Measurements from ENCODE around the gene HNMT. TPM values are rescaled to one million over a fixed set of nuclear protein-coding genes. Genes with fewer than 3 reads are reported as not detected.
"Not testable (repeated sequence)": the region's sequence is repeated elsewhere in the genome, so short reads cannot be mapped to it uniquely, and the experiment has no call there.

The HNMT gene
- not detected in 2 replicates for total RNA-seq (2014; rRNA removed; shearing (Covaris generic); ENCODE audit: low replicate concordance)

DNA sequence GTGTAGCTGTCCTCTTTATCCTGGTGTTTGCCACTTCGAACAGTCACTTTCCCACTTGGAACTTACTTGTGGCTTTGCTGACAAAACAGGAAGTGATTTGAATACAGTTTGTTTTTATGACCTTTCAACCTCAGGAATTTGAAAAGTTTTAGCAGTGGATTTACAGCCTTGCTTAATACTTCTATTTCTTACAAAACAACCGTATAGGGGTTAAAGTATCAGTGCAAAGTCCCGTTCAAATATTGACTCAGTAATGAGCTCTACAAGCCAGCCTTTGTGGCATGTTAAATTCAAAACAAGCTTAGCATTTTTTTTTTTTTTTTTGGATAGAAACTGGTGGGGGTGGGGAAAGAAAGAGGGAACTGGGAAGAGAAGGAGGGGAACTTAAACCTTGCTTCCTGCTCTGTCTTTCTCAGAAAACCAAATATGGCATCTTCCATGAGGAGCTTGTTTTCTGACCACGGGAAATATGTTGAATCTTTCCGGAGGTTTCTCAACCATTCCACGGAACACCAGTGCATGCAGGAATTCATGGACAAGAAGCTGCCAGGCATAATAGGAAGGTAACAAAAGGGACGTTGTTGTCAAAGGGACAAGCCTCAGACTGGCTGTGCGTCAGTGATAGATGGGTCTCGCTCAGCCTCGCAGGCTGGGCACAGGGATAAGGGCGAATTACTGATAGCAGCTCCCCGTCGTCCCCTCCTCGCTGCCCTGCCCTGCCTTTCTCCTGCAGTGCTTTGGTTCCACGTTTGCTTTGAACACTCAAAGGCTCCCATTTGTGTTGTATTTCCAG is at the start of gene HNMT:
Gene HNMT, plus strand, starts transcription at position 408 of the 793 bp plus-strand sequence. Its CDS starts 19 bp downstream, at position 427.
- H3K27me3 ChIP-seq = no peaks in the 10 kb centered on the region
- DNase-seq = no peak
- H3K4me3 ChIP-seq = no peak within 1 kb of the TSS
- no peaks in the 10 kb centered on the region for H3K36me3 ChIP-seq
- H3K9me3 ChIP-seq = no peaks in the 10 kb centered on the region; the same call in 1 of the 2 replicates

- Histone ChIP-seq H3K4me3 (no peak overlapping the region), H3K27me3 (no peaks in the 10 kb centered on the region), H3K36me3 (no peaks in the 10 kb centered on the region), H3K9me3 (no peaks in the 10 kb centered on the region)
- DNase-seq = no peak
Observed at GRCh38 chr2:137921105-137921880, 43.0 kb upstream of the HNMT start.

DNA sequence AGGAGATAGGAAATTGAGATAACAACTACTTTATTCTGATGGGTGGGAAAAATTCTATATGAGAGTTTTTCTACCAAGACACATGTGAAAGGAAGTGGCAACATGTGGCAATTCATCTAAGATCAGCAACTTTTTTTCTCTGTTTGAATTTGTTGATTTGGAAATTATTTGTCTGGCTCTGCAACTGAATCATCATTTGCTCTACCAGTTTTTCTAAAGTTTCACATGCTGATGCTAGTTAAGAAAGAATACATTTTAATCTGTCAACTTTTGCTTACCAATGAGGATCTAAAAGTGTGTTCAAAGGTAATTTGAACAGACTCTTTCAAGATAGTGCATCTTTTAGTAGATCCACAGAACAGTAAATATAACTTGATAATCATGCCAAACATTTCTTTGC is 42.1 kb upstream of the HNMT start:
- H3K9me3 ChIP-seq, H3K27me3 ChIP-seq, H3K4me3 ChIP-seq, H3K36me3 ChIP-seq, DNase-seq: not testable (repeated sequence)

DNA sequence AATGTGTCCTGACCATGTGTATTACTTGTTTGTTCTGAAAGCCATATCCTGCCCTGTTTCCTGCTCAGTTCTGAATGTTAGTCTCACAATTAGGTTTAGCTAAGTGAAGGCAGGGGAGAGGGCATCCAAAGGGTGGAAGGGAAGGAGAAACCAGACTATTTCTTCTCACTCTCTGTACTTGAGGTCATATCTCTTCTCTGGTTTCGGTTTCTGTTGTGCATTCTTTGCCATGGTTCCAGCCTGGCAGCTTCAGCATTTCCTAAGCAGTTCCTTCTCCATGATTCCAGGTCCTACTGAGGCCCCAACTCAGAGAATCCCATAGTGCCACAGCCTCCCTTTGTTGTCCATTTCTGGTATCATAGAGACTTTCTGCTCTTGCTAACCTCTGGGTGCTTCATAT is 40.3 kb upstream of the HNMT start:
- H3K27me3 ChIP-seq = no peaks in the 10 kb centered on the region
- no peaks in the 10 kb centered on the region for H3K36me3 ChIP-seq
- H3K4me3 ChIP-seq = no peak overlapping the region
- H3K9me3 ChIP-seq = no peaks in the 10 kb centered on the region
- DNase-seq = no peak

DNA sequence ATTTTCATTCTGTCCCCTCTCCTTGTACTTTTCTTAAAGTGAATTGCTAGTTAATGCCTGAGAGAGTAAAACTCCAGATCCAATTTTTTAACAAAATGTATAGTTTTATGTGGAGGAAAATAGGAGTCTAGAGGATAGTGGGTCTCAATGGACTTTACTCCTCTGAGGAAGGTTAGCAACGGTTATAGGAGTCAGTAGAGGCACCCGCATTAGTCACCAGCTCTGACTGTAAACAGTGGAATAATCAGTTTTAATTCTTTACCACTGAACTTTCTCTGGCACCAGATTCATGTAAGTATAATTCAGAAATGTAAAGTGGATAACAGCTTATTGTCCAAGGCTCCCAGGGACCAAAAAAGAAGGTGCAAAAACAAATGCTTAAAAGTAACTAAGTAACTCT is 38.7 kb upstream of the HNMT start:
- Histone ChIP-seq H3K27me3 (no peaks in the 10 kb centered on the region), H3K36me3 (no peaks in the 10 kb centered on the region), H3K9me3 (no peaks in the 10 kb centered on the region), H3K4me3 (no peak overlapping the region)
- peak; percentile 9 for DNase-seq

DNA sequence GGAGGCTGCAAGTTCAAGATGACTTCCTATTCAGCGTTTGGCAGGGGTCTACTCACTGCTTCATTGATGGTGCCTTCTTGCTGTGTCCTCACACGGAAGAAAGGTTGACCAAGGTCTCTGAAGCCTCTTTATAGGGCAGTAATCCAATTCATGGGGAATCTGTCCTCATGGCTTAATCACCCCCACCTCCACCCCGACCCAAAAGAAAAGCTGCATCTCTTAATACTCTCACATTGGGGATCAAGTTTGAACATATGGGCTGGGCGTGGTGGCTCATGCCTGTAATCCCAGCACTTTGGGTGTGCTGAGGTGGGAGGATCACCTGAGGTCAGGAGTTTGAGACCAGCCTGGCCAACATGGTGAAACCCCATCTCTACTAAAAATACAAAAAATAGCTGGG is 36.4 kb upstream of the HNMT start:
- no peaks in the 10 kb centered on the region for H3K27me3 ChIP-seq
- H3K36me3 ChIP-seq = no peaks in the 10 kb centered on the region
- no peak for DNase-seq
- no peak overlapping the region for H3K4me3 ChIP-seq
- H3K9me3 ChIP-seq = no peaks in the 10 kb centered on the region

DNA sequence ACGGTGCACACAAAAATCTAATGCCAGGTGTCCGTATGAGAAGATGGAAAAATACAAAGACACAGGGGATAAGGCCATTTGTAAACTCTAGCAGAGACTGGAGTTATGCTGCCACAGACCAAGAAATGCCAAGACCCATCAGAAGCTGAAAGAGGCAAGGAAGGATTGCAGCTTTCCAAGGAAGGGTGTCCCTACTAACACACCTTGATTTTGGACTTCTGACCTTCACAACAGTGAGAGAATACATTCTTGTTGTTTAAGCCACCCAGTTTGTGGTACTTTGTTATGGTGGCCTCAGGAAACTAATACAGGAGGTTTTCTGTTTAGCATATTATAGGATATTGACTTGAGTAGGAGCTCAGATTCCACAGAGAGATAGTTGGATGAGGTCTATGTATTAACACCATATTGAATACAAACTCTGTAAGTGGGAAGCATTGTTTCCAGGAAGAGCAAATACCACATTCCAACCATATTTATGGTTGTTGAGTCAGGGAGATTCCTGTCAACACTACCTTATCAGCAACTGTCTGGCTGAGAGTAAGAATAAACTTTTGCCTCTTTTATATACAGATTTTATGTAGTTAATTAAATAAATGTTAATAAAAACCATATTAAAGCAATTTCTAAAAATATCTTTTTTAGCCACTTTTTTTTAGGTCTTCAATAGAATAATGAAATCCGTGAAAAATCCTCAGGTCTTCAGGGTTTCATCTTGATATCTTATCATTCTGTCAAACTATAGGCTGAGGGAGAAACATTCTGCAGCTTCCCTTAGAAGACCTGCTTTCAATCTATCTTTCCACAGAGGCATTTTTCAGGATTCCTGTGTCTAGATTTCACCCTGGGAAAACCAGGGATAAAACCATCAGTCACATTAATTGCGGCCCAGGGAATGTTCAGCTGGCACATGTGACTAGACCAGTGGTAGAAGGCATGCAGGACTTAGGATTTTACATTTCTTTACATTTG is 35.4 kb upstream of the HNMT start:
- Histone ChIP-seq H3K27me3 (no peaks in the 10 kb centered on the region), H3K36me3 (no peaks in the 10 kb centered on the region), H3K4me3 (no peak overlapping the region), H3K9me3 (no peaks in the 10 kb centered on the region)
- no peak for DNase-seq

- H3K36me3 ChIP-seq = no peaks in the 10 kb centered on the region
- no peaks in the 10 kb centered on the region for H3K9me3 ChIP-seq
- no peak overlapping the region for H3K4me3 ChIP-seq
- DNase-seq = no peak
- no peaks in the 10 kb centered on the region for H3K27me3 ChIP-seq
Observed at GRCh38 chr2:137929519-137929916, 34.8 kb upstream of the HNMT start.

DNA sequence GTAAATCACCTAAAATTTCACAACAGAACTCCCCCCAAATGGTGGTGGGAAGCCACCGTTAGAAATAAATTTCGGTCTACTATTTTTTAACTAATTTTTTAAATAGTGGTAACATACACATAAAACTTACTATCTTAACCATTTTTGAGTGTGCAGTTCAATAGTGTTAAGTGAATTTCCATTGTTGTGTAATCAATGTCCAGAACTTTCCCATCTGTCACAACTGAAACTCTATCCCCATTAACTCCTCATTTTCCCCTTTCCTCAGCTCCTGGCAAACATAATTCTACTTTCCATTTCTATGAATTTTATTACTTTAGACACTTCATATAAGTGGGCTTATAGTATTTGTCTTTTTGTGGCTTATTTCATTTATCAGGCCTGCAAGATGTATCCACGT is 34.1 kb upstream of the HNMT start:
- Histone ChIP-seq H3K9me3 (no peaks in the 10 kb centered on the region; the same call in 1 of the 2 replicates), H3K36me3 (no peaks in the 10 kb centered on the region)
- DNase-seq = no peak

GRCh38 chr2:137935591-137935990 is 28.7 kb upstream of the HNMT start:
- DNase-seq = no peak
- H3K4me3 ChIP-seq = no peak overlapping the region
- no peaks in the 10 kb centered on the region for H3K36me3 ChIP-seq
- no peaks in the 10 kb centered on the region; the same call in 1 of the 2 replicates for H3K9me3 ChIP-seq
- no peaks in the 10 kb centered on the region for H3K27me3 ChIP-seq

More for the DNA sequence above, 34.1 kb upstream of the HNMT start:
- Histone ChIP-seq H3K4me3 (no peak overlapping the region), H3K27me3 (no peaks in the 10 kb centered on the region)

DNA sequence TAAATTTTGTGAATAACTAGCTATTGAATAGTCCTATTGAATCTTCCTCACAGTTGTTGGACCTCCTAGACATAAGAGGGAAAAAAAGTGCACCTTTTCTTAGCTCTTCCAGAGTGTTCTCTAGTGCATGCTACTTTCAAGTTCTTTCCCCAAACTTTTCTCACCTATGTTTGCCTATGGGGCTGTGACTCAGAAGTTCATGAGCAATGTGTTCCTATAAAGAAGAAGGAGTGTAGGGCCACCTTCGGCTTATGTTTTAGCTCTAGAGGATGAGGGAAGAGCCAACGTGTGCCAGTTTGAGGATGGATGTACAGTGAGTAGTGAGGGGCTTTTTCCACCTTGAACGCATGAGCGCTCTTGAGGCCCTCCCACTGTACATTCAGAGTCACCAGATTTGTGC is 27.0 kb upstream of the HNMT start:
- Histone ChIP-seq H3K9me3 (no peaks in the 10 kb centered on the region; the same call in 1 of the 2 replicates), H3K4me3 (no peak overlapping the region), H3K27me3 (no peaks in the 10 kb centered on the region), H3K36me3 (no peaks in the 10 kb centered on the region)
- no peak for DNase-seq

- Histone ChIP-seq H3K27me3 (no peaks in the 10 kb centered on the region), H3K4me3 (no peak overlapping the region), H3K36me3 (no peaks in the 10 kb centered on the region), H3K9me3 (no peaks in the 10 kb centered on the region; the same call in 1 of the 2 replicates)
- DNase-seq = no peak
Observed at GRCh38 chr2:137937778-137938177, 26.5 kb upstream of the HNMT start.

GRCh38 chr2:137938204-137938603 is 26.1 kb upstream of the HNMT start:
- Histone ChIP-seq H3K27me3 (no peaks in the 10 kb centered on the region), H3K4me3 (no peak overlapping the region), H3K9me3 (no peaks in the 10 kb centered on the region; the same call in 1 of the 2 replicates), H3K36me3 (no peaks in the 10 kb centered on the region)
- DNase-seq = no peak

DNA sequence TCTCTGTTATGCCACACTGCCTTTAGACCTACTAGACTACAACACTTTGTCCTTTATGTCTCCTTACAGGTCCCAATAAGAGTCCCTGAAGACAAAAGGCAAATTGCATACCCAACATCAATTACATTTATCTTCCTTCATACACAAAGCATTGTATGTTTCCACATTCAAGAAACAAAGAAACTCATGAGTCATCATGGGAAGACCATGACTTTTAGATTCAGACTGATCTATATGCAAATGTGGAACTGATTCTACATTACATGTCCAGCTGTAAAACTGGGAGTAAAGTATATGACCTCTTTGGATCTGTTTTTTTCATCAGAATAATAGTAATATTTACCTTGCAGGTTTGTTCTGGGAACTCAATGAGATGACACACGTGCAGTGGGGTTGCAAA is 25.2 kb upstream of the HNMT start:
- Histone ChIP-seq H3K9me3 (no peaks in the 10 kb centered on the region; the same call in 1 of the 2 replicates), H3K36me3 (no peaks in the 10 kb centered on the region), H3K27me3 (no peaks in the 10 kb centered on the region), H3K4me3 (no peak overlapping the region)
- DNase-seq = no peak

- H3K27me3 ChIP-seq = no peaks in the 10 kb centered on the region
- no peaks in the 10 kb centered on the region for H3K36me3 ChIP-seq
- no peak overlapping the region for H3K4me3 ChIP-seq
- DNase-seq = no peak
- H3K9me3 ChIP-seq = no peaks in the 10 kb centered on the region; the same call in 1 of the 2 replicates
Observed at GRCh38 chr2:137940154-137940553, 24.1 kb upstream of the HNMT start.

DNA sequence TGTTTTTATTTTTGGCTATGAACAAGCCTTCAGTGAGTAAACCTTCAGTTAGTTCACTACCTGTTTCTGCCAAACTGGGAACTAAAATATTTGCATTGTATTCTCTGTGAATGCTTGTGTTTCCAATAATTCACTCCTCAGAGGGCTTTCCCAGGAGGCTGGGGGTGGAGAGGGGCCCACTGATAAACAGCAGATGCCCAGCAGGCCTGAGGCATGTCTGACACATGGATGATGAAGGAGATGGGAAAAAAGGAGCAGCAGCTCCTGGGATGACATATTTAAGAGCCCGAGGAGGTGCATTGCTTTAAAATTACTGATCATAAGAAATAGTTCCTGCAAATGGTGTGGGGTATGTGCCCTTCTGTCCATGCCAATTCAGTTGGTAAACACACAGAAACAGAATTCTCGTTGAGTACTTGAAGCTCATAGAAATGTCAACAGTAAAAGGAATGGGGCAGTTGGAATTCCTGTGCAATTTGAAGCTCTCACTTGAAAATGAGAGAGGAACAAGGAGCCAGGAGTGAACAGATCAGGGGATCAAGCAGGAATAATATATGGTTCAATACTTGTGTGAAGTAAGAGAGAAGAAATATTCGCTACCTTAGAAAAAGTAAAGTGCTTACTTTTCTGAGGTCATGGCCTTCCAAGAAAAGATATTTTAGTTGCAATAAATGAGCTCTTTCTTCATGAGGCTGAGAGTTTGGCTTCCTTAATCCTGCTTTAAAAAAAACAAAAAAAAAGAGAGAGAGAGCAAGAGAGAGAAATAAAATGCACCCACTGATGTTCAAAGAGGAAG is 22.0 kb upstream of the HNMT start:
- H3K27me3 ChIP-seq = no peaks in the 10 kb centered on the region
- no peak for DNase-seq
- H3K9me3 ChIP-seq = no peaks in the 10 kb centered on the region
- no peaks in the 10 kb centered on the region for H3K36me3 ChIP-seq
- H3K4me3 ChIP-seq = no peak overlapping the region
